Fibroblast of villous mesenchyme (primary cell): ENCODE results near the gene RNASE8. TPM values are rescaled to one million over a fixed set of nuclear protein-coding genes. Genes with fewer than 3 reads are reported as not detected.

Experiments
- DNase-seq: peaks from one replicate; pipeline ENCODE4 v3.0.0-alpha.2; 2010; ENCODE audit warnings: low read depth
- H3K4me3 ChIP-seq: 2 replicates; pipeline ENCODE4 v1.5.1; 2011; ENCODE audit warnings: low read depth, mild to moderate bottlenecking, low read length
- CTCF ChIP-seq: IDR thresholded peaks from 2 replicates; pipeline ENCODE4 v1.5.1; 2012; ENCODE audit warnings: low read depth, mild to moderate bottlenecking, low read length; ENCODE audit not compliant: insufficient read depth
- total RNA-seq: library from RNA; depleted of rRNA; stranded (reverse); fragments of >200 nt; gene quantifications from 2 replicates; pipeline ENCODE4 v1.2.3, GENCODE V29; 2012

The RNASE8 gene
- total RNA-seq, 1 donor: not detected

GRCh38 chr14:21101802-21102413 lies 44.3 kb downstream of the RNASE8 start:
- no peak for DNase-seq
- no peak for TF ChIP-seq CTCF
- H3K4me3 ChIP-seq: no peak overlapping the region

GRCh38 chr14:21102521-21103410 lies 45.1 kb downstream of the RNASE8 start:
- peak overlapping the region; percentile 74 for H3K4me3 ChIP-seq
- TF ChIP-seq CTCF: no peak
- no peak for DNase-seq

- TF ChIP-seq CTCF: no peak
- no peak for DNase-seq
- H3K4me3 ChIP-seq: peak overlapping the region; percentile 74
These were observed 45.7 kb downstream of the RNASE8 start for GRCh38 chr14:21103411-21103709.

GRCh38 chr14:21103710-21104447 lies 46.3 kb downstream of the RNASE8 start:
- DNase-seq: peak; percentile 97
- H3K4me3 ChIP-seq: peak overlapping the region; percentile 74
- peak; percentile 71 for TF ChIP-seq CTCF

GRCh38 chr14:21104448-21105060 lies 46.9 kb downstream of the RNASE8 start:
- H3K4me3 ChIP-seq: peak overlapping the region; percentile 74
- DNase-seq: peak; percentile 82
- peak; percentile 99 for TF ChIP-seq CTCF

- DNase-seq: no peak
- H3K4me3 ChIP-seq: no peak overlapping the region
- no peak for TF ChIP-seq CTCF
These were observed 47.5 kb downstream of the RNASE8 start for GRCh38 chr14:21105095-21105494.
